Activated CD4-positive, CD25-positive, alpha-beta regulatory T cell treated with anti-CD3 and anti-CD28 coated beads, Interleukin-2, amount 50 U/mL, for 24 hours (primary cell): ENCODE data around the gene ADPRS.

Experiments used
- ATAC-seq, 2 donors: fragments of 150-1000 bp; cut with Tn5 transposase; one replicate each; pipeline ENCODE4 v1.10.0; 2021; ENCODE audit warnings: mild to moderate bottlenecking in 1 of 2, moderate library complexity in 1 of 2

Gene ADPRS

GRCh38 chr1:36134505-36135329, 46.0 kb downstream of the ADPRS start:
- ATAC-seq: peak; percentile 17 to 33

GRCh38 chr1:36135330-36135667, 46.6 kb downstream of the ADPRS start:
- ATAC-seq: no peak

- no peak for ATAC-seq
These were observed 47.1 kb downstream of the ADPRS start for GRCh38 chr1:36135796-36136195.

- no peak for ATAC-seq
These were observed 47.8 kb downstream of the ADPRS start for GRCh38 chr1:36136535-36136934.

- ATAC-seq: no peak
These were observed 48.5 kb downstream of the ADPRS start for GRCh38 chr1:36137226-36137625.

GRCh38 chr1:36137776-36138175, 49.1 kb downstream of the ADPRS start:
- no peak for ATAC-seq

GRCh38 chr1:36139521-36139920, 50.8 kb downstream of the ADPRS start:
- ATAC-seq: no peak

- no peak for ATAC-seq
These were observed 53.4 kb downstream of the ADPRS start for GRCh38 chr1:36142121-36142520.

- ATAC-seq: peak in 1 of 2 donors; percentile 24
These were observed 54.7 kb downstream of the ADPRS start for GRCh38 chr1:36143424-36143823.
